HCT116 (cell line): Measurements from ENCODE around the gene NTSR1. TPM values are rescaled to one million over a fixed set of nuclear protein-coding genes. Genes with fewer than 3 reads are reported as not detected.

Source experiments
- ATAC-seq: fragments of 200-7000 bp; cut with Tn5 transposase; 2 replicates; pipeline ENCODE4 v1.9.1; 2020; ENCODE audit warnings: mild to moderate bottlenecking, moderate library complexity
- BruUV-seq: library from RNA; stranded (reverse); fragments of 400-500 nt; replicated peaks from 2 replicates; lab custom pipeline; 2021; lab: Mats Ljungman, UMichigan
- CTCF ChIA-PET: fragments of 300-600 bp; sonication (Branson Sonifier 250); formaldehyde crosslinking; loops from one replicate; lab custom pipeline; 2021; ENCODE audit warnings: antibody characterized with exemption; lab: Charles Lee
- POLR2A ChIA-PET: fragments of 300-600, 350-600 bp; sonication (Branson Sonifier 250); formaldehyde crosslinking; loops from one replicate; lab custom pipeline; 2021; ENCODE audit warnings: antibody characterized with exemption; lab: Charles Lee
- RAD21 ChIA-PET, 2 experiments: fragments of 300-600 bp; sonication (Branson Sonifier 250); formaldehyde crosslinking; loops; one replicate each; lab custom pipeline; 2023; ENCODE audit warnings: low total read pairs in 2 of 2; ENCODE audit not compliant: uncharacterized antibody in 2 of 2, unreplicated experiment in 2 of 2, low non-redundant PET in 1 of 2; lab: Charles Lee
- DNase-seq: peaks from one replicate; pipeline ENCODE4 v3.0.0-alpha.2; 2010; ENCODE audit warnings: low read depth, low spot score
- H2AFZ ChIP-seq: fragments of 200-600 bp; shearing (Covaris generic), sonication (generic); 2 replicates; pipeline ENCODE4 v1.6.1; 2017; ENCODE audit warnings: low read depth, mixed run types, mixed read lengths, antibody characterized with exemption, low read length; ENCODE audit not compliant: poor library complexity, severe bottlenecking
- H3K27ac ChIP-seq: 2 replicates; pipeline ENCODE4 v1.5.1; 2012; ENCODE audit warnings: low read depth, low read length
- H3K27me3 ChIP-seq: fragments of 200-600 bp; sonication (generic); 2 replicates; pipeline ENCODE4 v1.6.1; 2016; ENCODE audit warnings: mixed run types, low read length, mixed read lengths; ENCODE audit not compliant: insufficient read depth
- H3K36me3 ChIP-seq, 2 experiments: fragments of 200-500 bp in 1 of 2; fragments of 200-600 bp in 1 of 2; sonication (Bioruptor generic) in 1 of 2; sonication (generic) in 1 of 2; 2 replicates each; pipeline versions ENCODE4 v1.5.1 to v1.6.1; 2014 to 2016; ENCODE audit warnings: low read length in 2 of 2, inconsistent platforms in 1 of 2, mixed read lengths in 1 of 2, mixed run types in 1 of 2; ENCODE audit not compliant: insufficient read depth in 2 of 2, control insufficient read depth in 1 of 2
- H3K4me1 ChIP-seq, 2 experiments: fragments of 200-600 bp in 1 of 2; sonication (generic) in 1 of 2; 2 replicates each; pipeline versions ENCODE4 v1.5.1 to v1.6.1; 2012 to 2017; ENCODE audit warnings: low read length in 2 of 2, inconsistent platforms in 1 of 2, mild to moderate bottlenecking in 1 of 2, mixed read lengths in 1 of 2, mixed run types in 1 of 2, moderate library complexity in 1 of 2; ENCODE audit not compliant: insufficient read depth in 2 of 2, control insufficient read depth in 1 of 2
- H3K4me2 ChIP-seq: fragments of 200-600 bp; sonication (generic); 2 replicates; pipeline ENCODE4 v1.6.1; 2017; ENCODE audit warnings: mixed run types, low read length, mixed read lengths
- H3K4me3 ChIP-seq, 2 experiments: fragments of 200-600 bp in 1 of 2; sonication (generic) in 1 of 2; replicated peaks in 1 of 2; 2 replicates each; pipeline ENCODE4 v1.5.1; 2011 to 2016; ENCODE audit warnings: low read length in 2 of 2, control low read depth in 1 of 2, low read depth in 1 of 2, mild to moderate bottlenecking in 1 of 2, mixed read lengths in 1 of 2, mixed run types in 1 of 2
- H3K79me2 ChIP-seq: fragments of 200-600 bp; sonication (generic); 2 replicates; pipeline ENCODE4 v1.6.1; 2017; ENCODE audit warnings: mild to moderate bottlenecking, mixed run types, low read length, moderate library complexity, mixed read lengths; ENCODE audit not compliant: insufficient read depth
- H3K9ac ChIP-seq: fragments of 200-600 bp; sonication (generic); 2 replicates; pipeline ENCODE4 v1.6.1; 2016; ENCODE audit warnings: low read length, mixed read lengths
- H3K9me2 ChIP-seq: fragments of 200-600 bp; sonication (generic), shearing (Covaris generic); 2 replicates; pipeline ENCODE4 v1.6.1; 2017; ENCODE audit warnings: mixed run types, mild to moderate bottlenecking, moderate library complexity; ENCODE audit not compliant: insufficient read depth
- H3K9me3 ChIP-seq, 2 experiments: fragments of 200-500 bp in 1 of 2; fragments of 200-600 bp in 1 of 2; sonication (Bioruptor generic) in 1 of 2; sonication (generic) in 1 of 2; 2 replicates each; pipeline ENCODE4 v1.6.1; 2014 to 2017; ENCODE audit warnings: low read length in 2 of 2, mixed read lengths in 2 of 2, inconsistent platforms in 1 of 2, low read depth in 1 of 2, mild to moderate bottlenecking in 1 of 2, mixed run types in 1 of 2, moderate library complexity in 1 of 2; ENCODE audit not compliant: control insufficient read depth in 1 of 2, insufficient read depth in 1 of 2
- H4K20me1 ChIP-seq: fragments of 200-600 bp; sonication (generic), shearing (Covaris generic); 2 replicates; pipeline ENCODE4 v1.6.1; 2017; ENCODE audit warnings: mixed run types, mild to moderate bottlenecking, moderate library complexity; ENCODE audit not compliant: insufficient read depth
- REST ChIP-seq: IDR thresholded peaks from 2 replicates; pipeline ENCODE4 v1.6.1; 2012; ENCODE audit warnings: low read depth
- intact Hi-C: fragments of 100-400 bp; cut with micrococcal nuclease; formaldehyde crosslinking; loops from 2 replicates; pipeline ENCODE4 v1.10.0; 2022
- total RNA-seq: library from RNA; stranded (reverse); gene quantifications from one replicate; pipeline ENCODE4 v1.2.1, GENCODE V29; 2021; ENCODE audit not compliant: unreplicated experiment

NTSR1 gene
- total RNA-seq, 1 experiment from 2014 or later: 187 TPM

- POLR2A ChIA-PET: interaction anchor here (1.4 kb wide), 1 partner anchor 10 kb away, joined by 5 read pairs; no protein-coding TSS in a partner anchor
- no peak for ATAC-seq
- CTCF ChIA-PET: interaction anchor here (1.3 kb wide), 1 partner anchor 98 kb away, joined by 3 read pairs; no protein-coding TSS in a partner anchor
Measured at GRCh38 chr20:62693524-62693922, 15.1 kb upstream of the NTSR1 start.

More at GRCh38 chr20:62693524-62693922, 15.1 kb upstream of the NTSR1 start:
- Histone ChIP-seq H2AFZ (no peak overlapping the region), H3K27ac (no peak overlapping the region), H3K27me3 (no peaks in the 10 kb centered on the region), H3K79me2 (no peaks in the 10 kb centered on the region), H3K9ac (no peak overlapping the region), H3K4me3 (no peak overlapping the region), H3K36me3 (no peaks in the 10 kb centered on the region), H3K9me2 (no peaks in the 10 kb centered on the region), H3K9me3 (no peaks in the 10 kb centered on the region), H3K4me1 (peaks cover 3 to 18% of the 10 kb centered on the region in 2 experiments), H4K20me1 (no peaks in the 10 kb centered on the region), H3K4me2 (no peak overlapping the region)
- RAD21 ChIA-PET: no interaction called here
- no peak for DNase-seq
- no TSS peak for BruUV-seq
- intact Hi-C loops: no loop called here
- TF ChIP-seq REST: no peak
